Caco-2 (cell line): ENCODE measurements around the gene NTN1. TPM values are rescaled to one million over a fixed set of nuclear protein-coding genes. Genes with fewer than 3 reads are reported as not detected.

Source experiments
- BruUV-seq: library from RNA; stranded (reverse); fragments of 400-500 nt; replicated peaks from 2 replicates; lab custom pipeline; 2021; lab: Mats Ljungman, UMichigan
- CTCF ChIA-PET: fragments of 300-600 bp; sonication (Branson Sonifier 250); formaldehyde crosslinking; loops from one replicate; lab custom pipeline; 2022; ENCODE audit warnings: antibody characterized with exemption; lab: Charles Lee
- POLR2A ChIA-PET: fragments of 300-600 bp; sonication (Branson Sonifier 250); formaldehyde crosslinking; loops from one replicate; lab custom pipeline; 2022; ENCODE audit warnings: antibody characterized with exemption; lab: Charles Lee
- DNase-seq, 2 experiments: peaks; one replicate each; pipeline versions ENCODE4 v3.0.0 to v3.0.0-alpha.2; 2020 to 2022
- H3K27me3 ChIP-seq: replicated peaks from 2 replicates; pipeline ENCODE4 v1.6.0; 2011; ENCODE audit warnings: low read length; ENCODE audit not compliant: control insufficient read depth, insufficient read depth
- H3K36me3 ChIP-seq: 2 replicates; pipeline ENCODE4 v1.5.1; 2011; ENCODE audit warnings: low read length; ENCODE audit not compliant: control insufficient read depth, insufficient read depth
- H3K4me1 ChIP-seq: fragments of 250-450 bp; sonication (Bioruptor Pico); 2 replicates; pipeline ENCODE4 v1.5.1; 2020; ENCODE audit warnings: mild to moderate bottlenecking
- H3K4me3 ChIP-seq: 2 replicates; pipeline ENCODE4 v1.5.1; 2011; ENCODE audit warnings: low read depth, mild to moderate bottlenecking, control low read depth, low read length
- H3K9me3 ChIP-seq: fragments of 250-450 bp; sonication (Bioruptor Pico); 2 replicates; pipeline ENCODE4 v1.5.1; 2020; ENCODE audit warnings: mild to moderate bottlenecking, moderate library complexity
- H3K27ac Mint-ChIP-seq: one replicate; pipeline ENCODE4 v1.8.0; 2022; ENCODE audit warnings: mixed read lengths; ENCODE audit not compliant: unreplicated experiment
- H3K27me3 Mint-ChIP-seq: one replicate; pipeline ENCODE4 v1.8.0; 2022; ENCODE audit warnings: mixed read lengths; ENCODE audit not compliant: insufficient read depth, unreplicated experiment
- H3K36me3 Mint-ChIP-seq: one replicate; pipeline ENCODE4 v1.8.0; 2022; ENCODE audit warnings: mild to moderate bottlenecking, mixed read lengths; ENCODE audit not compliant: insufficient read depth, unreplicated experiment
- H3K4me1 Mint-ChIP-seq: one replicate; pipeline ENCODE4 v1.8.0; 2022; ENCODE audit warnings: low read depth, mixed read lengths; ENCODE audit not compliant: unreplicated experiment
- H3K4me3 Mint-ChIP-seq: one replicate; pipeline ENCODE4 v1.8.0; 2022; ENCODE audit warnings: mild to moderate bottlenecking, moderate library complexity, mixed read lengths; ENCODE audit not compliant: unreplicated experiment
- H3K9me3 Mint-ChIP-seq: one replicate; pipeline ENCODE4 v1.8.0; 2022; ENCODE audit warnings: mixed read lengths; ENCODE audit not compliant: unreplicated experiment
- intact Hi-C: fragments of 100-400 bp; cut with micrococcal nuclease; formaldehyde crosslinking; loops from one replicate; pipeline ENCODE4 v1.10.0; 2022; ENCODE audit not compliant: unreplicated experiment
- total RNA-seq: library from RNA; stranded (reverse); gene quantifications from 2 replicates; pipeline ENCODE4 v1.2.3, GENCODE V29; 2022
- TF ChIP-seq, protein P1 (sequence below), 2 experiments: fragments of 200-600 bp in 1 of 2; IDR thresholded peaks; 1 replicate in 1 of 2; 2 replicates in 1 of 2; pipeline versions ENCODE4 v1.5.1 to v1.8.0; 2011 to 2022; ENCODE audit warnings: antibody characterized with exemption in 1 of 2, control low read depth in 1 of 2, inconsistent platforms in 1 of 2, low read depth in 1 of 2, low read length in 1 of 2, mild to moderate bottlenecking in 1 of 2, moderate library complexity in 1 of 2; ENCODE audit not compliant: insufficient read depth in 1 of 2, severe bottlenecking in 1 of 2, unreplicated experiment in 1 of 2

The NTN1 gene
- total RNA-seq, 1 experiment from 2014 or later: 0.88 TPM

DNA sequence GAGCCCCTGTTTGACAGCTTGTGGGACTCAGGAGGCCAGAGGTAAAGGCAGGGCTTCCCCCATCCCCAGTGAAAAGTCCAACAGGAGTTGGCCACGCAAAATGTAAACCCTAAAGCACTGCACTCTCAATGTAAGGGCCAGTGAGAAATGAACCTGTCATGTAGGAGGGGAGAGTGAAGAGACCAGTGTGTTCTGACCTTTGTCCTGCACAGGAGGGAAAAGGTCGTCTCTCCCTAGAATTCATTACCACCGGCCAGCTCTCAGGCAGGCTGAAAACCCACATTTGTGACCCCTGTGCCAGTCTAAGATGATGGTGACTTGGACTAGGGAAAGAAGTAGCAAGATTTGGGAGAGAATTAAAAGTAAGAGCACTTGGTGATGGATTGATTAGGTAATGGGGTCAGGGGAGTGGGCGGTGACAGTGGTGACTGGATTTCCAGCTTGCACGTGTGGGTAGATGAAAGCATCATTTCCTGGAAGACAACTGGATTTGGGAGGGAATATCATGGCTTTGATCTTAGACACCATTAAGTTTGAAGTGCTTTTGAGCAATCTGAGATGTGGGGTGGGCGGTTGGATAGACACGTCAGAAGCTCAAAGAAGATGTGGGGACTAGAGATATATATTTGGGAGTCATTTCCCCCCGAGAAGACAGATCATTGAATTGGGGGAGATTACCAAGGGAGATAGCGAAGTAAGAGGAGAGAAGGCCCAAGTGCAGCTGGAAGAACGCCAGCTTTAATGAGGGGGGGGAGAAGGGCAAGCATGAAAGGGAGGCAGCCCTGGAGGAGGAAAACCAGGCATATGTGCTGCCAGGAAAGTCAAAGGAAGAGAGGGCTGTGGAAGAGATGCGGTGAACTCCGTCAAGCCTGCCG lies 119.5 kb downstream of the NTN1 start:
- no peaks in the 10 kb centered on the region for H3K27me3 ChIP-seq
- no peaks in the 10 kb centered on the region for H3K9me3 ChIP-seq
- no peaks in the 10 kb centered on the region for H3K36me3 ChIP-seq
- TF ChIP-seq, protein P1, sequence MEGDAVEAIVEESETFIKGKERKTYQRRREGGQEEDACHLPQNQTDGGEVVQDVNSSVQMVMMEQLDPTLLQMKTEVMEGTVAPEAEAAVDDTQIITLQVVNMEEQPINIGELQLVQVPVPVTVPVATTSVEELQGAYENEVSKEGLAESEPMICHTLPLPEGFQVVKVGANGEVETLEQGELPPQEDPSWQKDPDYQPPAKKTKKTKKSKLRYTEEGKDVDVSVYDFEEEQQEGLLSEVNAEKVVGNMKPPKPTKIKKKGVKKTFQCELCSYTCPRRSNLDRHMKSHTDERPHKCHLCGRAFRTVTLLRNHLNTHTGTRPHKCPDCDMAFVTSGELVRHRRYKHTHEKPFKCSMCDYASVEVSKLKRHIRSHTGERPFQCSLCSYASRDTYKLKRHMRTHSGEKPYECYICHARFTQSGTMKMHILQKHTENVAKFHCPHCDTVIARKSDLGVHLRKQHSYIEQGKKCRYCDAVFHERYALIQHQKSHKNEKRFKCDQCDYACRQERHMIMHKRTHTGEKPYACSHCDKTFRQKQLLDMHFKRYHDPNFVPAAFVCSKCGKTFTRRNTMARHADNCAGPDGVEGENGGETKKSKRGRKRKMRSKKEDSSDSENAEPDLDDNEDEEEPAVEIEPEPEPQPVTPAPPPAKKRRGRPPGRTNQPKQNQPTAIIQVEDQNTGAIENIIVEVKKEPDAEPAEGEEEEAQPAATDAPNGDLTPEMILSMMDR (IDR thresholded peaks at IDR 0.05; ENCODE audit: insufficient read depth in 1 of 2, low read depth in 1 of 2, low read length in 1 of 2, severe bottlenecking in 1 of 2, unreplicated experiment in 1 of 2): no peak
- DNase-seq: no peak
- no peak overlapping the region for H3K4me3 ChIP-seq
- no peaks in the 10 kb centered on the region for H3K9me3 Mint-ChIP-seq
- CTCF ChIA-PET: no interaction called here
- no peaks in the 10 kb centered on the region for H3K36me3 Mint-ChIP-seq
- no peaks in the 10 kb centered on the region for H3K4me1 ChIP-seq
- H3K4me1 Mint-ChIP-seq: no peaks in the 10 kb centered on the region
- intact Hi-C loops: no loop called here
- no TSS peak for BruUV-seq
- POLR2A ChIA-PET: no interaction called here
- H3K4me3 Mint-ChIP-seq: no peak overlapping the region
- H3K27ac Mint-ChIP-seq: no peak overlapping the region
- peaks cover 7% of the 10 kb centered on the region for H3K27me3 Mint-ChIP-seq

GRCh38 chr17:9141425-9141753 lies 120.1 kb downstream of the NTN1 start:
- TF ChIP-seq, protein P1 (IDR thresholded peaks at IDR 0.05; ENCODE audit: insufficient read depth in 1 of 2, low read depth in 1 of 2, low read length in 1 of 2, severe bottlenecking in 1 of 2, unreplicated experiment in 1 of 2): no peak
- BruUV-seq: no TSS peak
- POLR2A ChIA-PET: no interaction called here
- no peaks in the 10 kb centered on the region for H3K27me3 ChIP-seq
- no peaks in the 10 kb centered on the region for H3K36me3 Mint-ChIP-seq
- H3K9me3 ChIP-seq: no peaks in the 10 kb centered on the region
- no peaks in the 10 kb centered on the region for H3K36me3 ChIP-seq
- intact Hi-C loops: no loop called here
- no peak for DNase-seq
- no peak overlapping the region for H3K27ac Mint-ChIP-seq
- CTCF ChIA-PET: no interaction called here
- H3K4me3 Mint-ChIP-seq: no peak overlapping the region
- no peaks in the 10 kb centered on the region for H3K4me1 Mint-ChIP-seq
- H3K4me3 ChIP-seq: no peak overlapping the region
- H3K9me3 Mint-ChIP-seq: no peaks in the 10 kb centered on the region
- H3K27me3 Mint-ChIP-seq: peaks cover 7% of the 10 kb centered on the region
- H3K4me1 ChIP-seq: no peaks in the 10 kb centered on the region

DNA sequence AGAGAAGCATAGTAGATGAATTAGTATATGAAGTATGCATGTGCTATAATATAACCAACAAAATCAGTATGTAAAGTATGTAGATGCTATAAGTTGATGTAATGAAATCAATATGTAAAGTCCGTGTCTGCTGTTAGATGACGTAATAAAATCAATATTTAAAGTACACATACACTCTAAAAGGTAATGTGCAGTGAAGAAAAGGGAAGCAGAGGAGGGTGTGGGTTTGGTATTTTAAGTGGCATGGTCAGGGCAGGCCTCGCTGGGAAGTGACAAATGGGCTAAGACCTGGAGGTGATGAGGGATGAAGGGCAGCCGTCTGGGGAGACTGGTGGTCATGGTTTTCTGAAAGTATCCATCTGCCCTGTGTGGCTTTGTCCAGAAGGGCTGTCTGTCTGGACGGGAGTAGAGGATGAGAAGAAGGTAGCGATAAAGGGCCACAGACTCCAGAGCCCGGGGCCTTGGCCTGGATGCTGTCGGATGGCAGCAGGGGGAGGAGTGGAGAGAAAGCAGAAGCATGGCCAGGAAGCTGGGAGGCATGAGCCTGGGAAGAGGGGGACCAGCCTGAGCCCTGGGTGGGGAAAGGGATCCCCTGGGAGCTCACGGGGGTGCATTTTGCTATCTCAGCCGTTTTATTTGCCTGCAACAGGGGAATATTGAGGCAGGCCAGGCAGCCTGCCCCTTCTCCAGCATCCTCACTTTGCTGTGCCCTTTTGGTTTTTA lies 121.6 kb downstream of the NTN1 start:
- no peaks in the 10 kb centered on the region for H3K4me1 ChIP-seq
- Mint-ChIP-seq H3K27ac (no peak overlapping the region), H3K4me1 (no peaks in the 10 kb centered on the region), H3K9me3 (no peaks in the 10 kb centered on the region), H3K27me3 (peaks cover 7% of the 10 kb centered on the region), H3K4me3 (no peak overlapping the region), H3K36me3 (no peaks in the 10 kb centered on the region)
- no peaks in the 10 kb centered on the region; the same call in 1 of the 2 replicates for H3K27me3 ChIP-seq
- no peaks in the 10 kb centered on the region for H3K36me3 ChIP-seq
- no TSS peak for BruUV-seq
- intact Hi-C loops: no loop called here
- H3K9me3 ChIP-seq: no peaks in the 10 kb centered on the region
- ChIA-PET POLR2A (no interaction called here), CTCF (no interaction called here)
- no peak for DNase-seq
- TF ChIP-seq, protein P1 (IDR thresholded peaks at IDR 0.05; ENCODE audit: insufficient read depth in 1 of 2, low read depth in 1 of 2, low read length in 1 of 2, severe bottlenecking in 1 of 2, unreplicated experiment in 1 of 2): no peak
- no peak overlapping the region for H3K4me3 ChIP-seq
